A549 (cell line): ENCODE results near the gene ICE2.

ENCODE experiments used
- CHD2 ChIP-seq: fragments of 150-350 bp; IDR thresholded peaks from 2 replicates; pipeline ENCODE4 v1.6.1; 2014; ENCODE audit warnings: low read length; ENCODE audit not compliant: partially characterized antibody
- CTCF ChIP-seq: fragments of >200 bp; sonication (Bioruptor Twin); formaldehyde crosslinking; IDR thresholded peaks from 3 replicates; pipeline ENCODE4 v1.5.1; 2016
- EHMT2 ChIP-seq: fragments of 200-600 bp; sonication (generic); IDR thresholded peaks from 2 replicates; pipeline ENCODE4 v1.6.1; 2016; ENCODE audit warnings: antibody characterized with exemption, low read depth, mild to moderate bottlenecking, moderate library complexity
- JUNB ChIP-seq: fragments of >200 bp; sonication (Bioruptor Twin); formaldehyde crosslinking; IDR thresholded peaks from 2 replicates; pipeline ENCODE4 v1.6.1; 2016

- TF ChIP-seq CTCF (no peak), JUNB (no peak), EHMT2 (no peak), CHD2 (no peak)
These were observed 91.6 kb downstream of the ICE2 start for GRCh38 chr15:60387321-60387720.
